ENCODE measurements around the gene TTC39A.

GRCh38 chr1:51237351-51238033 is 92.9 kb downstream of the TTC39A start:
- TF ChIP-seq POLR2A (IDR thresholded peaks at IDR 0.05; ENCODE audit: extremely low read depth, insufficient read length) = no peak
- no peak for TF ChIP-seq CTCF (IDR thresholded peaks at IDR 0.05; ENCODE audit: low read depth, low read length)
- no peak for TF ChIP-seq MAX (IDR thresholded peaks at IDR 0.05; ENCODE audit: low read depth, low read length)

Data from NB4 (cell line).